ENCODE measurements around the gene ICAM4. TPM values are rescaled to one million over a fixed set of nuclear protein-coding genes. Genes with fewer than 3 reads are reported as not detected.

ICAM4 gene
- total RNA-seq, 4 donors from 2014 or later: 0.29 to 0.78 (median 0.66) TPM; not detected in 1

DNA sequence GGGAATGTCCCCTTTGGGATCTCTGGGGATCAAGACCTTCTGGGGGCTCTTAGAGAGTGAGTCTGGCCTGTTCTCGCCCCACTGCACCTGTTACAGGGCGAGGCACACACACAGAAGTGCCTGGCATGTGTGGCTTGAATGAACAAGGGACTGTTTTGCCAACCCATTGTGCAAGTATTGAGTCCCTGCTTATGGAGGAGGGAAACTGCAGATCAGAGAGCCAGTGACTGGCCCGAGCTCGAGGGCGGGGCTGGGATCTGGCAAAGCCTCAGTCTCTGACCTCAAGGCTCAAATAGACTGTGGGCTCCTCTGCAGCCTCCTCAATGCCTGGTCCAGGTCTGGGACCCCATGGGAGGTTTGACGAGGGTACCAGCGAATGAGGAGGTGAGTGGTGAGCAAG, 41.0 kb downstream of the ICAM4 start:
- TF ChIP-seq POLR2AphosphoS5 (IDR thresholded peaks at IDR 0.05): no peak
- no peak for TF ChIP-seq EP300 (IDR thresholded peaks at IDR 0.05)
- TF ChIP-seq POLR2A (IDR thresholded peaks at IDR 0.05; ENCODE audit: low read depth): no peak
- TF ChIP-seq CTCF (IDR thresholded peaks at IDR 0.05): no peak
- no peaks in the 10 kb centered on the region for H3K27me3 ChIP-seq
- no peak overlapping the region for H3K4me3 ChIP-seq
- H3K27ac ChIP-seq (replicated peaks in 1 of 4): no peak overlapping the region
- no peaks in the 10 kb centered on the region for H3K9me3 ChIP-seq
- intact Hi-C loops (cut with DNase I): no loop called here
- WGBS: 88% methylated on average over 6 of the region's 7 CpGs
- DNase-seq (ENCODE audit: extremely low spot score): no peak
- H3K4me1 ChIP-seq: peaks cover 10 to 20% (median 15%) of the 10 kb centered on the region in 4 donors
- peaks cover 74 to 81% (median 79%) of the 10 kb centered on the region in 4 donors for H3K36me3 ChIP-seq

- Histone ChIP-seq H3K27me3 (no peaks in the 10 kb centered on the region), H3K4me3 (no peak overlapping the region), H3K9me3 (no peaks in the 10 kb centered on the region), H3K4me1 (peaks cover 12 to 24% (median 19%) of the 10 kb centered on the region in 4 donors), H3K27ac (replicated peaks in 1 of 4) (no peak overlapping the region), H3K36me3 (peaks cover 66 to 71% (median 69%) of the 10 kb centered on the region in 4 donors)
- DNase-seq (ENCODE audit: extremely low spot score): no peak
- intact Hi-C loops (cut with DNase I): no loop called here
- 91% methylated on average over 15 of the region's 41 CpGs for WGBS
- TF ChIP-seq CTCF (IDR thresholded peaks at IDR 0.05) (no peak), POLR2A (IDR thresholded peaks at IDR 0.05; ENCODE audit: low read depth) (no peak), POLR2AphosphoS5 (IDR thresholded peaks at IDR 0.05) (no peak), EP300 (IDR thresholded peaks at IDR 0.05) (no peak)
Observed at GRCh38 chr19:10328558-10329429, 42.0 kb downstream of the ICAM4 start.

DNA sequence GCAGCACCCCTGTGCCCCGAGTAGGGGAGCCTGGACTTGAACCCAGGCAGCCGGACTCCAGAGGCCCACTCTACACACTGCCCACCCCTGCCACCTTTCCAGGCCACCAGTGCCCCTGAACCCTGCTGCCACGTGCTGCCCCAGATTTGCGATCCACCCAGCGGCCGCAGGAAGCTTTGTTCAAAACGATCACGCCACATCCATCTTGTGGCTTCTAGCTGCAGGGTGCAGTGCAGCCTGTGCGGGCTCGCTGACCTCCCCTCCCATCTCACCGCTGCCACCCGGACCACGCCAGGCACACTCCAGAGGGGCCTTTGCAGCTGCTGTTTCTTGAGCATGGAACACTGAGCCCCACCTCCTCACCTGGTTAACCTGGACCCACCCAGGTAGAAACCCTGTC, 42.8 kb downstream of the ICAM4 start:
- DNase-seq (ENCODE audit: extremely low spot score): no peak
- TF ChIP-seq POLR2A (IDR thresholded peaks at IDR 0.05; ENCODE audit: low read depth) (no peak), CTCF (IDR thresholded peaks at IDR 0.05) (no peak), EP300 (IDR thresholded peaks at IDR 0.05) (no peak), POLR2AphosphoS5 (IDR thresholded peaks at IDR 0.05) (no peak)
- H3K36me3 ChIP-seq: peaks cover 58 to 63% (median 62%) of the 10 kb centered on the region in 4 donors
- no peak overlapping the region for H3K4me3 ChIP-seq
- peaks cover 19 to 32% (median 26%) of the 10 kb centered on the region in 4 donors for H3K4me1 ChIP-seq
- H3K27ac ChIP-seq (replicated peaks in 1 of 4): no peak overlapping the region
- no peaks in the 10 kb centered on the region for H3K27me3 ChIP-seq
- no peaks in the 10 kb centered on the region for H3K9me3 ChIP-seq
- intact Hi-C loops (cut with DNase I): no loop called here
- 95% methylated on average over 11 of the region's 13 CpGs for WGBS

DNA sequence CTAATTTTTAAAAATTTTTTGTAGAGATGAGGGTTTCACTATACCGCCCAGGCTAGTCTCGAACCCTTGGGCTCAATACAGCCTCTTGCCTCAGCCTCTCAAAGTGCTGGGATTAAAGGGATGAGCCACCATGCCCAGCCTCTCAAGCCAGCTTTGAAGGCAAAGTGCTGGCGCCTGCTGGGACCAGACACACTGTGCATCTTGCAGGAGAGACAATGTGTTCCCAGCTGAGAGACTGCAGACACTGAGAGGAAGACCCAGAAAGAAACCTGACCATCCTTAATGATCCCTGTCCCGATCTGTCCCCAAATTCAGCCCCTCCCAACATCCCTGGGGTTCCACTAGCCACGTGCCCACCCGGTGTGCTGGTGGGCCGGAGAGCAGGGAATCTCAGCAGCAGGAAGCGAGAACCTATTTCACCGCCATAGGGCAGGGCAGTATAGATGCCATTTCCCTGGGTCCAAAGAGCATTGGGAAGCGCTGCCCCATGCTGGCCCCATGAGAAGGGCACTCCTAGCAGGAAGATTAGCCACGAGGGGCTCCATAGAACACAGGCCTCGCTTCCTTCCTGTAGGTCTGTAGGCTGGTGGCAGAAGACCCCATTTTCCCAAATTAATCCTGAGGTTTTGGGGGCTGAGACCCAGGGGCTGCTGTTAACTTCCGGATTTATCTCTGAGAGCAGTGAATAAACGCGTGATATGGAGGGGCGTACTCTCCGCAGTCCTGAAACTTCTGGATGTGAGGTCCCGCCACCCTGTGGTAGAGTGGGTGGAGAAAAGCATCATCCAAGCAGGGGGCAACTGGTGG, 45.6 kb downstream of the ICAM4 start:
- Histone ChIP-seq H3K36me3 (peaks cover 32 to 35% (median 35%) of the 10 kb centered on the region in 4 donors), H3K27me3 (no peaks in the 10 kb centered on the region), H3K4me3 (peak overlapping the region; percentile 85 to 95 (median 91)), H3K4me1 (peaks cover 27 to 42% (median 35%) of the 10 kb centered on the region in 4 donors), H3K27ac (replicated peaks in 1 of 4) (peak overlapping the region; percentile 93 to 97 (median 95)), H3K9me3 (no peaks in the 10 kb centered on the region)
- intact Hi-C loops (cut with DNase I): no loop called here
- 29% methylated on average over 12 of the region's 18 CpGs for WGBS
- TF ChIP-seq CTCF (IDR thresholded peaks at IDR 0.05) (no peak), POLR2A (IDR thresholded peaks at IDR 0.05; ENCODE audit: low read depth) (no peak), EP300 (IDR thresholded peaks at IDR 0.05) (no peak), POLR2AphosphoS5 (IDR thresholded peaks at IDR 0.05) (no peak)
- no peak for DNase-seq (ENCODE audit: extremely low spot score)

Data from esophagus muscularis mucosa (tissue), 4 donors.